GM19372 (cell line): ENCODE data around the gene PPL.

Experiments used
- ATAC-seq: cut with Tn5 transposase; IDR thresholded peaks from one replicate; pipeline ENCODE4 v1.9.1; 2021; ENCODE audit warnings: mild to moderate bottlenecking, low read depth, moderate library complexity; ENCODE audit not compliant: unreplicated experiment

The PPL gene

DNA sequence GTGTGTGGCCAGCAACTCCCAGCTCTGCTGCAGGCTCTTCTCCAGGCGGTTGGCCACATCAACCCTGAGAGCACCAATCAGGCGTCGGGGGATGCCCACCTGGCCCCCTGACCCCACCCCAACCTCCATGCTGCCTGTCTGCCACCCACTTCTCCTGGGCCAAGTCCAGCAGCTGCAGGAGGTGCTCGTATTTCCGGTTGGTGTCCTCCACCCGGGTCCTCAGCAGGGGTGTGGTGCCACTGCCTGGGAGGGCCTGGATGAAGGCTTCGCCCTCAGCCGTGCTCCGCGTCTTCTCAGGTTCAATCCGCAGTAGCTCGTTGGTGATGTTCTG, 45.1 kb downstream of the PPL start:
- no peak for ATAC-seq

DNA sequence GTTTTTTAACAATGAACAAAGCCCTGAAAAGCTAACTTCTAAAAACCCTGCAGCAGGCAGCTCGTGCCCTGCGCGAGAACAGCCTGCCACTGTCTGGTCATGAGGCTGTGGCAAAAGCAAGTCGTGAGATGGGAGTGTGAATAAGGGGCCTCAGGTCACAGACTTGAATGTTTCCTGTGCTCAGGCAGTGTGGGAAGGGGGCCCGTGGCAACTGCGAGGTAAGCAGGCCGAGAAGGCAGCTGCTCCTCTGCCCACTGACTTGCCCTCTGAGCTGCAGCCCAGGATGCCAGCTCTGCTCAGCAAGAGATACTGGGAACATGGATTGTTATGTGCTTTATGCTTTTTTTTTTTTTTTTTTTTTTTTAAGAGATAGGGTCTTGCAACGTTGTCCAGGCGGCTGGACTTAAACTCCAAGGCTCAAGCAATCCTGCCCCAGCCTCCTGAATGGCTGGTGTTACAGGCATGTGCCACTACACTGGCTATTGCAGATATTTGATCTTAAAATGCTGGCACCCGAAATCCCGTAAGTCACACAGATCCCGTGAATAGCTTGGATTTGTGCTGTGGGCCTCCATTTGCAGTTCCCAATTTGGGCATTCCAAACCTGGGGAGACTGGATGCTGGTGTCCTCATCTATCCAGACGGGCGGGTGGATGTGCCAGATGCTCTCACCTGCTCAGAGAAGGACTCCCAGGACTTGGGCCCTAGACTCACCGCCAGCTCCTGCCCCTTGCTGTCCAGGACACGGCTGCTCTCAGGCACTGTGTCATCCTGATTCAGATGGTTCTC, 45.7 kb downstream of the PPL start:
- no peak for ATAC-seq

GRCh38 chr16:4890686-4891085, 46.3 kb downstream of the PPL start:
- ATAC-seq, result no peak

DNA sequence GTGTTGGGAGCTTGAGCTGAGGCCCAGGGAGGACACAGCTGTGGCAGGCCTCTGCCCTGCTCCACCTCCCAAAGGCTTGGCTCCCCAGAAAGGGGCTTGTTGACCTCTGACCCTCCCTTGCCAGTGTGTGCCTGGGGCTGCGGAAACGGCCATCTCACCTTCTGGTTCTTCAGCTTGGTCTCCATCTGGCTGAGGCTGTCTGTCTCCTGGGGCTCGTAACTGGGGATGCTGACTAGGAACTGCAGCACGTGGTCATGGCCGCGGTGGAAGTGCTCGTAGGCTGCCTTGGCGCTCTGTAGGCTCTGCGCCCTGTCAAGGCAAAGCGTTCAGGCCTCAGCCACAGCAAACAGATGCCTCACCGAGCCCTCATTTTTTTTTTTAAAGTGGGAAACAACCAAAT, 46.9 kb downstream of the PPL start:
- ATAC-seq, result no peak

DNA sequence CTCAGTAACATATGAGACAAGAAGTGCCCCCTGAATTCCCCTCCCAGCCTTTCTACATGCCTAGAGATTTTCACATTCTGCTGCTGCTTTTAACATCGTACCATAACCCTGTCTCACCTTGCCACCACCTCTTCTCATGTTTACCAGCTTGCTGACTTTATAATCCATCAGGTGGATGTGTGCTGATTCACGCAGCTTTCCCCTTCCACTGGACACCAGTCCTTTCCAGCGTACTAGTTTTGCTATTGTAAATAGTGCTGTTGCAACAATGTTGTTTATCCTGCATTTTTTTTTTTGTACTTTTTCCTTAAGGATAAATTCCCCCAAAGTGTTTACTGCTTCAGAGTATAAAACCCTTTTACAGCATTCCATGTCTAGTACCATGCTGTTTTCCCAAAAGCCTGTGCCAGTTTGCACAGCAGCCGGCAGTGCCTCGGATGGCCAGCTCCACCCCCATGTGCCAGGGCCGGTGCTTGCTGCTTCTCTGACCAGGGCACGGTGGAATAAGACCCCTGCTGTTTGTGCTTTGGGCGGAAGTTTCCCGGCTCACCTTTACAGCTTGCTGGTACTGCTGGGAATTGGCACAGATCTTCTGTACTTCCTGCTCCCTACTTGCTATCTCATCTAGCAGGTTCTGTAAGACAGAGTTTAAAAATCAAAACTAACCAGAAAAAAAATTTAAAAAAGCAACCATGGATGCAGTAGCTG, 48.4 kb downstream of the PPL start:
- no peak for ATAC-seq

- no peak for ATAC-seq
Measured at GRCh38 chr16:4886151-4886550, 50.8 kb downstream of the PPL start.

DNA sequence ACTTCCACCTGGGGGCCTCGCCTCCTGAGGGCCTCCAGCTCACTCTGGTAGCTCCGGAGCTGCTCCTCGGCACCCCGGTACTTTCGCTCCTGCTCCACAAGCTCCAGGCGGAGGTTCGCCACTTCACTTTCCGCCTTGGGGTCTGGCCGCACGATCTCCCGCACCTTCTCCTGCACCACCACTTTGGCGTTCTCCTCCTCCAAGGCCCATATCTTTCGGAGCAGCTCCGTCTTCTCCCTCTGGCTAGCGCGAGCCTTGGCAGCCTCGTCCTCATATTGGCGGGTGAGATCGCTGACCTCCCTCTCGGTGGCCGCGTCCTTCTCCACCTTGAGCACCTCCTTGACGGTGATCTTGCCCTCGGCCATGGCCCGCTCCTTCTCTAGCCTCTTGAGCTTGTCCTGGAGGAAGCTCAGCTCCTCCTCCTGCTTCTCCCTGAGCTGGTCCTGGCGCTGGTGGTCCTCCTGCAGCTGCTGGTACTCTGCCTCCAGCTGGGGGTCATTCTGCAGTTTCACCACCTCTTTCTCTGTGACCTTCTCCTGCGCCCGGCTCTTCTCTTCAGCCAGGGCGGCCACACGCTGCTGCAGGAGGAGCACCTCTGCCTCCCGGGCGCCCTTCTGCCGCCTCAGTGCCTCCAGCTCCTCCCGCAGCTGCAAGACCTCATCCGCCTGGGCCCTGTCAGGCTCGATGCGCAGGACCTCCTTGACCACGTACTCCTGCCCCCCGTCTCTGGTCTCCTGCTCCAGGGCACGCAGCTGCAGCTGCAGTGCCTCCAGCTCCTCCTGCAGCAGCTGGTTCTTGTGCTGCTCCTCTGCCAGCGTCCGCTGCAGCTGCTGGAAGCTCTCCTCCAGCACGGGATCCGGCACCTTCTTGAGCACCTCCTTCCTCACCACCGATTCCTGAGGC, 51.7 kb downstream of the PPL start:
- ATAC-seq, result no peak

DNA sequence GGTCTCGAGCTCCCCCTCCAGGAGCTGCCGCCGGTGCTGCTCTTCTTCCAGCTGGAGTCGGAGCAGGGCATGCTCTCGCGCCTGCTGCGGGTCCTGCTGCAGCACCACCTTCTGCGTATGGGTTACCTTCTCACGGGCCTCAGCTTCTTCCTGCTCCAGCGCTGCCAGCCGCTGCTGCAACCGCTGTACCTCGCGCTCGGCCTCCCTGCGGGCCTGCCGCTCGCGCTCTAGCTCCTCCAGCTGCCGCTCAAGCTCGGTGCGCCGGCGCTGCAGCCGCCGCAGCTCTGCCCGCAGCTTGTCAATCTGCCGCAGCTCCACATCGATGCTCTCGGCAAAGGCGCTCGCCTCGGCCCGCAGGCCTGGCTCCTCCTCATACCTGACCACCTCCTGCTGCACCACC, 52.7 kb downstream of the PPL start:
- ATAC-seq, result no peak

DNA sequence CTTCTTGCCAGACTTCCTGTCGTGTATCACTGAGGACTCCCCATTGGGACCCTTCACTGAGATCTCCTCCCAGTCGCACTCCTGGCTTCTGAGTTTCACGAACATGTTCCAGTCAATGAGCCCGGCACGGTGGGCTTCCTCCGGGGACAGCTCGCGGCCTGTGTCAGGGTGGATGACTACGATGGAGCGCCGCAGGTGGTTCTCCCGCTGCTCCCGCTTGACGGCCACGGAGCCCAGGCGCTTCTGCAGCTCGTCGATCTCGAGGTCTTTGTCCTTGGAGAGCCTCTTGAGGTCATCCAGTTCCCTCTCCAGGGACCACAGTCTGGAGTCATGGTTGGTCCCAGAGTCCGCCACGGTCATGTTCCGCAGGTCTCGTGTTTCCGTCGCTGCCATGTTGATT, 53.4 kb downstream of the PPL start:
- ATAC-seq, result no peak

DNA sequence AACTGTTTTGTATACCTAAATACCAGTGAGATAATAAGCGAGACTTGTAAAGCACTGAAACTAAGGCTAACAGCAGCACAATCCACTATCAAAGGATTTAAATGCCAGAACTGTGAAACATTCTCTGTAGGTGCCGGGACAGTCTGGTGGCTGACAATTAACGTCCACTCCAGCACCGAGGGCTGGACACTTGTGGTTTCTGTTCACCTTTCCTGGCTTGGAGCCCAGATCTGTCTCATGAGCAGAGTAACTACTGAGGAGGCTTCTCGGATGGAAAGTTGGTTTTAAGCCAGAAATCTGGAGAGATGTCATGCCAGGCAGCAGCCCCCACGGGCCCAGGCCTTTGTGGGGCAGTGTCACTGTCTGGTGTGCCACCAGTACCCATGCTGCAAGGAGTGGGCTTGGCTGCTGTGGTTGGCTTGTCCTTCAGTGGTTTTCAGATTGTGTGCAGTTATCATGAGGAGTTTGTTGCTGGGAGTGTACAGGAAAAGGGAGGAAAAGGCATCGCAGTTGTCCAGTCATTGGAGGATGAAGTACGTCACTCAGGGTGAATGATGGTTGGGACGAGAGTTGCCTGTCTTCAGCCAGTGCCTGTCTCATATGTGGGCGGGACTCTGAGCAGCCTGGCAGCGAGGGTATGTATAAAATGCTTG, 54.2 kb downstream of the PPL start:
- no peak for ATAC-seq

- no peak for ATAC-seq
Measured at GRCh38 chr16:4882000-4882632, 54.8 kb downstream of the PPL start.

- ATAC-seq, result no peak
Measured at GRCh38 chr16:4880006-4880580, 56.9 kb downstream of the PPL start.

DNA sequence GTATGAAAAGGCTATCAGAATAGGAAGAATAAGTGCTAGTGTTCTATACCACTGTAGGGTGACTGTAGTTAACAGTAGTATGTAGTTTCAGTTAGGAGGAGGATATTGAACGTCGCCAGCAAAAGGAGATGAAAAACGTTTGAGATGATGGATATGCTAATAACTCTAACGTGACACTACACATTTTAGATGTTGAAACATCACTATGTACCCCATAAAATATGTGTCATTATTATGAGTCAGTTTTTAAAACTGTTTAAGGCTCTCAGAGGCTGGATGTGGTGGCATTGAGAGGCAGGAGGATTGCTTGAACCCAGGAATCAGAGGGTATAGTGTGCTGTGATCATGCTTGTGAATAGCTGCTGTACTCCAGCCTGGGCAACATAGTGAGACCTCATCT, 57.9 kb downstream of the PPL start:
- ATAC-seq, result no peak

GRCh38 chr16:4877380-4877685, 59.6 kb downstream of the PPL start:
- no peak for ATAC-seq

- ATAC-seq, result no peak
Measured at GRCh38 chr16:4876646-4877379, 60.1 kb downstream of the PPL start.

DNA sequence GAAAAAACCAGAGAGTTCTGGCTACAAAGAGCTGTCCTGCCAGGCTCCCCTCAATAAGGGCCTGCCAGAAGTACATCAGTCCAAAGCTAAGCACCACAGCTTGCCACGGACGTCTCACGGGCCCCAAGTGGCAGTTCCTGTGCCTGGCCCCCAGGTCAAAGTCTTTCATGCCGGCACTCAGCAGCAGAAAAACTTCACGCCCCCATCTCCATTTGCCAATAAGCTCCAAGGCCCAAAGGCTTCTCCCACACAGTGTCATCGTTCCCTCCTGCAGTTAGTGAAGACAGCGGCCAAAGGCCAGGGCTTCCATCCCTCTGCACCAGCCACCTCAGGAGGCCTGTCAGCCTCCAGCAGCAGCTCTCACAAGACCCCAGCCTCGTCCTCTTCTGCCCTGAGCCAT, 62.3 kb downstream of the PPL start:
- ATAC-seq, result no peak

GRCh38 chr16:4873091-4873490, 63.9 kb downstream of the PPL start:
- no peak for ATAC-seq

- no peak for ATAC-seq
Measured at GRCh38 chr16:4871071-4871470, 65.9 kb downstream of the PPL start.

DNA sequence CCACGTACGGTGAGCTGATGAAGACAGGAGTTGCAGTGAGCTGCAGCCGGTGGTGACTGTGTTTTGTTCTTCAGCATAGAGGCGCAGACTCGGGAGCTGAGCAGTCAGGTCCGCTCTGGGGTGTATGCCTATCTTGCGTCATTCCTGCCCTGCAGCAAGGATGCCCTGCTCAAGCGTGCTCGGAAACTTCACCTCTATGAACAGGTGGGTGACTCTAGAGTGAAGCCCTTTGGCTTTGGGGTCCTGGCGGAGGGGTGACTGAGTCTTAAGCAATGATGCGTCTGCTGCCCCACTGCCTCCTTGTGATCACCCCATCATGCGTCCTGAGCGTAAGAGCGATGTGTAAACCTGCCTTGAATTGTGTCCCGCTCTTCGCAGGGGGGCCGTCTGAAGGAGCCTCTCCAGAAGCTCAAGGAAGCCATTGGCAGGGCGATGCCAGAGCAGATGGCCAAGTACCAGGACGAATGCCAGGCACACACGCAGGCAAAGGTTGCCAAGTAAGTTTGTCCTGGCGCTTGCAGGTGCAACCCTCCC, 66.7 kb downstream of the PPL start:
- ATAC-seq, result no peak
